ENCODE results near the gene CELF1.

Gene CELF1

GRCh38 chr11:47478651-47479329 is 74.1 kb downstream of the CELF1 start:
- no peak for DNase-seq

- DNase-seq = no peak
These were observed 75.2 kb downstream of the CELF1 start for GRCh38 chr11:47477753-47478152.

DNA sequence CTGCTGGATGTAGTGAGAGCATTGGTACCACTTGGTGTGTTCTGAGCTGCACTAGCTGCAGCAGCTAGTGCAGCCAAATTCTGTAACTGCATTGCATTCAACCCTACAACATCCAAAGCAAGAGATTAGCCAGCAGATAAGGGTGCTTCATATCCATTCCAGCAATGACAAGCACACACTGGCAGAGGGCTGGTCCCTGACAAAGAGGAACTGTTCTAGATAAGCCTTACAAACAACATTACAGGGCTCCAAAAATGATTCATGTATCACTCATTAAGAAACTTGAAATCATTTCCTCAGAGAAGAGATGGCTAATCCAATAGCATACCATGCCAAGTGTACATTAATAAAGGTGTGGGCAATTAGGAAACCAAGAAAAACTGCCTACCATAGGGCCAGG is 75.6 kb downstream of the CELF1 start:
- no peak for DNase-seq

GRCh38 chr11:47470671-47471070 is 82.3 kb downstream of the CELF1 start:
- no peak for DNase-seq

- DNase-seq = no peak
These were observed 83.4 kb downstream of the CELF1 start for GRCh38 chr11:47469361-47470179.

- DNase-seq = no peak
These were observed 84.2 kb downstream of the CELF1 start for GRCh38 chr11:47468598-47469214.

GRCh38 chr11:47467357-47467756 is 85.6 kb downstream of the CELF1 start:
- peak; percentile 48 for DNase-seq

GRCh38 chr11:47466701-47467250 is 86.2 kb downstream of the CELF1 start:
- peak; percentile 91 for DNase-seq

GRCh38 chr11:47466201-47466600 is 86.7 kb downstream of the CELF1 start:
- no peak for DNase-seq

- no peak for DNase-seq
These were observed 88.4 kb downstream of the CELF1 start for GRCh38 chr11:47464483-47464882.

DNA sequence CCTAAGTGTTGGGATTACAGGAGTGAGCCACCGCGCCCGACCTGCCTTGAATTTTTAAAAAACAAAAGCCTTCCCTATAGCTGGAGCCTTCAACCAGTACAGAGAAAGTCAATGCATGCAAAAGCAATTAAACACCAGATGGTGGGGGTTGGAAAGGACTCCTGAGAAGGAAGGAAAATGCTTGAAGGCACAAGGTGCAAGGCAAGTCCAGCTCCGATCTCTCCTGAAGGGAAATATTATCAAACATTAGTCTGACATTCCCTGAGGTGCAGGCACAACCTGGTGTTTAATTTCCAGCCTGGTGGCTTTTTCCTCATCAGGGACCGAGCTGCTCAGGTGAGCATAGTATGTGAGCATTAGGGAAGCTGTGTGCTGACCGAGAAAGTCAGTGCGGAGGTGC is 91.1 kb downstream of the CELF1 start:
- DNase-seq = no peak

GRCh38 chr11:47460571-47461235 is 92.2 kb downstream of the CELF1 start:
- DNase-seq = no peak

DNA sequence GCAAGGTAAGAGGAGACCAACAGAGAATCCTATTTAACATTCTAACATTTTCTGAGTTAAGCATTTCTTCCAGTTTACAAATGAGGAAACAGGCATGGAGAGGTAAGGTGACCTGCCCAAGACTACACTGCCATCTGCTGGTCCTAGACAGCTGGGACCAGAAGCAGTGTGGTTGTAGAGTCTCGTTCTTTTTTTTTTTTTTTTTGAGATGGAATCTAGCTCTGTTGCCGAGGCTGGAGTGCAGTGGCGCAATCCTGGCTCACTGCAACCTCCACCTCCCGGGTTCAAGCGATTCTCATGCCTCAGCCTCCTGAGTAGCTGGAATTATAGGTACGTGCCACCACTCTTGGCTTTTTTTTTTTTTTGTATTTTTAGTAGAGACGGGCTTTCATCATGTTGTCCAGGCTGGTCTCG is 98.7 kb downstream of the CELF1 start:
- DNase-seq = peak; percentile 68

GRCh38 chr11:47453365-47453764 is 99.6 kb downstream of the CELF1 start:
- no peak for DNase-seq

DNA sequence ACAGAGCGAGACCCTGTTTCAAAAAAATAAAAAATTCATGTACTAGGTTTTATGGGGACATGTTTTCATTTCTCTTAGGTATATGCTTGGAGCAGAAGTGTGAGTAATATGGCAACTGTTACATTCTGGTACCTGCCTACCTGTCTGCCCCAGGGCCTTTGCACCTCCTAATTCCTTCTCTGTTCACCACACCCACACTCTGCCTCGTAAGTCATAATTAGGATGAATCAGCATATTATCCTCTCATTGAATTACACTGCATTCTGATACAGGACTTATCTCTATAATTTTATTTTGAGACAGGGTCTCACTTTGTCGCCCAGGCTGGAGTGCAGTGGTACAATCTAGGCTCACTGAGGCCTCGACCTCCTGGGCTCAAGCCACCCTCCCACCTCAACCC is 100.9 kb downstream of the CELF1 start:
- no peak for DNase-seq

DNA sequence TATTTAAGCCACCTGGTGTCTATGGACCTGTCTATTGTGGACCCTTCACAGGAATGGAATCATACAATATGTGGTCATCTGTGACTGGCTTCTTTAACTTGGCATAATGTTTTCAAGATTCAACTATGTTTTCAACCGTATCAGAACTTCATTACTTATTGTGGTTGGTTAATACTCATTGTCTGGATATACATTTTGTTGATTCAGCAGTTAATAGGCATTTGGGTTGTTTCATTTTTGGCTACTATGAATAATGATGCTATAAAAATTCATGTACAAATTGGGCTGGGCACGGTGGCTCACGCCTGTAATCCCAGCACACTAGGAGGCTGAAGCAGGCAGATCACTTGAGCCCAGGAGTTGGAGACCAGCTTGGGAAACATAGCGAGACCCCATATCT is 101.5 kb downstream of the CELF1 start:
- DNase-seq = no peak

GRCh38 chr11:47449541-47449940 is 103.4 kb downstream of the CELF1 start:
- DNase-seq = no peak

DNA sequence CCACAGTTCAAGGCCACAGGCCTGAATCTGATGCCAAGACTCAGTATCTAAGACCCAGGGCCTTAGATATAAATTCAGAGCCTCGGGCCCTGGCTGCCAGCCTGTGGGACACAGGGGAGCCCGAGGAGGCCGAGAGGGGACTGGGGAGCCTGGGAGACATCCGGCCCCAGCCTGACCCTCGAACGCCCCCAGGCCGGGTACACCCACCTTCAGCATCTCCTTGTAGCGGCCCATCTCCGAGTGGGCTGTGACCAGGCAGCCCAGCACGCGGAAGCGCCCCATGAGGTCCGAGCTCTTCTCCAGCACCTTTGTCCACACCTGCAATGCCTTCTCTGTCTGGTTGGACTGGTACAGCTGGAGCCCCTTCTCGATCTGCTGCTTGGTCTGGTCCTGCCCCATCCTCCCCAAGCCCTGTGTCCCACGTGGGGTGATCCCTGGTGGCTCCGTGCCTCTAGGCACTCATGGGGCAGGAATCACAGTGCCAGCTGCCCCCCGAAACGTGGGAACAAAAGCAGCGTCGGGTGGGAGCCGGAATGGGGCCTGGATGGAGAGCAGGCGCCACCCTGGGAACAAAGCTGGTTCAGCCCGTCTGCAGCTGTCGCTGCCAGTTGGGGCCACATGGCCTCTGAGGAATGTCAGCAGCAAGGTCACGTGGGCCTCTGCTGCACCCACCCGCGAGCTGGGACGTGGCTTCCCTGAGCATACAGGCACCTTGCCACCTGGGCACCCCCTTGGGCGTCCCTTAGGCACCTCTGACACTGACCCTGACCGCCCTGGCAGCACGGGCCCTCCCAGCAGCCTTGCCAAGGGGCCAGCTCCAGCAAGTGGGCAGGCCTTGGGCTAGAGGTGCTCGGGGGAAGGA is 104.1 kb downstream of the CELF1 start, which contains the start of gene RAPSN:
Gene RAPSN (minus strand): TSS at position 571 of the 862 bp plus-strand sequence. CDS start 172 bp downstream, at position 399.
- DNase-seq = no peak

DNA sequence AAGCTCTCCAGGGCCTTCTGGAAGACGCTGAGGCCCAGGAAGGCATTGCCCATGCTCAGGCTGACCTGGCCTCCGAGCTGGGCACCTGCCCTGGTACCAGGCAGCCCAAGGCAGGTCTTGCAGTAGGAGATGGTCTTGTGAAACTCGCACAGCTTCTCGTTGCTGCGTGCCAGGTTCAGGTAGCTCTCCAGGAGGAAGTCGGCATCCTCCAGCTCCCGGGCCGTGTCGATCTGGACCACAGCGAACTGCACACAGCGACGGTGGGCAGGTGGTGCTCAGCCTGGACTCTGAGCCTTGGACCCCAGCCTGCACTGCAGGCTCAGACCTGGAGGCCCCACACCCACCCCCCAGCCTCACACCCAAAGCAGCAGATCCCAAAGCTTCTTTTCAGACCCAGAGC is 105.0 kb downstream of the CELF1 start:
- DNase-seq = no peak

DNA sequence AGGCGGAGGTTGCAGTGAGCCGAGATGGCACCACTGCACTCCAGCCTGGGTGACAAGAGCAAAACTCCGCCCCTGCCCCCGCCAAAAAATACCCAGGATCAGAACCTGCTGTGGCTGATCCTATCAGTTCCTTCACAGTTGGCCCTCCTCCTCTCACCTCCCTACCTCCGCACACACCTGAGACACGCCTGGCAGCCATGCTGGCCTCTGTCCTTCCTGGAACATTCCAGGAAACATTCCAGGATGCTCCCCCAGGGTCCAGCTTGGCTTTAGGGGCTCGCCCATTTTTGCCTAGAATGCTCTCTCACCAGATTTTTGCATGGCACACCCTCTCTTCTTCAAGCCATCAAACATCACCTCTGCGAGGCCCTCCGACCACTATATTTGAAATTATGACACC is 106.1 kb downstream of the CELF1 start:
- DNase-seq = no peak

DNA sequence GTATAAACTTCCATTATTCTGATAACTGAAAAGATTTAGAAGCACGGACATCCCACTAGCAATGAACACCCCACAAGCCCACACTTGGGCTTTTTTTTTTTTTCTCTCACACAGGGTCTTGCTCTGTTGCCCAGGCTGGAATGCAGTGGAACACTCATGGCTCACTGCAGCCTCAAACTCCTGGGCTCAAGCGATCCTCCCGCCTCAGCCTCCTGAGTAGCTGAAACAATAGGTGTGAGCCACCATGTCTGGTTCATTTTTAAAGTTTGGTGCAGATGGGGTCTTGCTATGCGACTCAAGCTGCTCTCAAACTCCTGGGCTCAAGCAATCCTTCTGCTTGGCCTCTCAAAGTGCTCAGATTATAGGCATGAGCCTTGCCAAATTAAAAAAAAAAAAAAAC is 107.1 kb downstream of the CELF1 start:
- DNase-seq = no peak

DNA sequence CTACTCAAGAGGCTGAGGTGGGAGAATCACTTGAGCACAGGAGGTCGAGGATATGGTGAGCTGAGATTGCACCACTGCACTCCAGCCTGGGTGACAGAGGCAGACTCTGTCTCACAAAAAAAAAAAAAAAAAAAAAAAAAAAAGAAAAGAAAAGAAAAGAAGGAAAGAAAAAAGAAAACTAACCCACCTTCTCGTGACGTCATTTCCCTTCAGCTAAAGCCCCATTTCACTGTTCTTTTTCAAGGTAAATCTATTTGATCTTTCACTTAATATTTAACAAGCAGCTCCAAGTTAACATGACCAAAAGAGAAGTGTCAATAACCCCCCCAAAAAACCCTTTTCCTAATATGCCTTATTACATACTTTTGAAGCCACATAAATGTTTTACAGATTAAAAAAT is 109.1 kb downstream of the CELF1 start:
- no peak for DNase-seq
